ENCODE measurements around the gene TBXT.

DNA sequence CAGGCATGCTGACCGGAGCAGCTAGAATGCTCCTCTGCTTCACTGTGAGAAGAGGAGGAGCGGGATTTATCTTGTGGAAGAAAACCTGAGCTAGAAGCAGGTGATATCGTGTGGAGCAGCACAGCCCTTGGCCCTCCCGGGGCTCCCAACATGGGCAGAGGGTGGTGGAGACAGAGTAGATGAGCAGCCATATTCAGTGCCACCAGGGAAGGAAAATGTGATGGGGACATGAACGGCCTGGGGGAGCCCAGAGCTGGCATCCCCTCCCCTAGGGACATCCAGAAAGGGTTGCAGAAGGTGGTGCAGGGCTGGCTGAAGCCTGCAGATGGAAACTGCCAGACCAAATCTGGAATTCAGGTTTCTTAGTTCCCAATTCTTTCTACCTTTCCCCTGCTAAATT is 24.9 kb upstream of the TBXT start:
- TF ChIP-seq CTCF (IDR thresholded peaks at IDR 0.05), result no peak
- no peak for TF ChIP-seq POLR2A (IDR thresholded peaks at IDR 0.05)

Data from thyroid gland (tissue), 4 donors.